ENCODE measurements around the gene GINS2.

The GINS2 gene

DNA sequence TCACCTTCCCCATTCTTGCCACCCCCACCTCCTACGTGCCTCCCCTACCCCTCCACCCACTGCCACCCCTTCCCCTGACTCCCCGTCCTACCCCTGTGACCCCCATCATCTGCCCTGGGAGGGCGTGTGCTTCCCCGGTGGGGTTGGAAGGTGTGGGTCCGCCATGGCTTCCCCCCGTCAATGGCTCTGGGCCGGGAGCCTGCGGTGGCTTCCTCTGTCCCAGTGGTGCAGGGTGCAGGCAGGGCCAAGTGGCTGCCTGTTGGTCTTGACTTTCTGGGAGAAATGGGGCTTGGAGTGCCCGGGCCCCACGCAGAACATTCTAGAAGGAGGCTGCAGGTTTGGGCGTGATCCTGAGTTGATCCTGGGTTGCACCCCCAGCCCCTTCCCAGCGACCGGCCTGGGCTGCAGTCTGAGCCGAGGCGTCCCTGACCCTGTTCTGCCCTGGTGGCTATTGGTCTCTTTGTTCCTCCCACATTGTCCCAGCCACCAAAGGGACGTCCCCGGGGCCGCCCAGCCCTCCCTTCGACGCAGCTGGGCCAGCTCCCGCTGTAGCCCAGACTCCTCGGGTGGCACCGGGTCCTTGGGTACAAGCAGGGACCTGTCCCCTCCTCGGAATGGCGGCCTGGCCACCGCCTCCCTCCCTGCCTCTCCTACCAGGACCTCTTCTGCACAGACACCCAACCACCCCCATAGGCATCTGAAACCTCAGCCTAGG, 49.9 kb downstream of the GINS2 start:
- DNase-seq, result no peak

DNA sequence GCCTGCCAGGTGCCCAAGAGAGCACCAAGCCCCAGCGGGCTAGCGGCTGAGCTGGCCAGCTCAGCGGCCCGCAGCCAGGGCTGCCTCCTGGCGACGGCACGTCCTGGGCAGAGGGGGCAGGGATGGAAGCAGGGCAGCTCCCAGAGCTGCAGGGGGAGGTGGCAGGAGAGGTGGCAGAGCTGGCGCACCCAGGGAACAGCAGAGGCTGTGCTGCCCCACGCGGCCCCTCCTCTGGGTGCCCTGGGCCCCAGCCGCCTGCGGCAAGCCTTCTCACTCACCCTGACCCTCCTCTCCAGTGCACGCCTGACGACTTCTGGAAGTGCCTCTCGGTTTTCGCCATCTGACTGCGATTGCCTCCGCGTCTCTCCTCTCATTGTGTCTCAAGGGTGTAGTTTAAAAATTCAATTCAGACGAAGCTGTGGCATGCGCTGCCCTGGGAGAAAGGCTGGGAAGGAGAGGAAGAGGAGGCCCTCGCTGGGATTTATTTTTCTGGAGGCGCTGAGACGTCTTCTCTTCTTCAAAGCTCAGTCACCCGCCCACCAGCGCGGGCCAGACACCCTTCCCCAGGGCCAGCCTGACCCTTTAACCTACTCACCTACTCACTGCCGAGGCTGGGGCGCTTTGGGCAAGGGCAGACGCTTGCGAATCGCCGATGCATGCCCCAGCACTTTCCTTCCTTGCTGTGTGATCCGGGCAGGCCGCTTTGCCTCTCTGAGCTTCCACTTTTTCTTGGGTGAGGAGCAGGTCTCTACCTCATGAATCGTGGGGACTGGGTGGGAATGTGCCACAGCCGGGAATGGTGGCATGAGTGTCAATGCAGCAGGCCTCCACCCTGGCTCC, 50.7 kb downstream of the GINS2 start:
- no peak for DNase-seq

DNA sequence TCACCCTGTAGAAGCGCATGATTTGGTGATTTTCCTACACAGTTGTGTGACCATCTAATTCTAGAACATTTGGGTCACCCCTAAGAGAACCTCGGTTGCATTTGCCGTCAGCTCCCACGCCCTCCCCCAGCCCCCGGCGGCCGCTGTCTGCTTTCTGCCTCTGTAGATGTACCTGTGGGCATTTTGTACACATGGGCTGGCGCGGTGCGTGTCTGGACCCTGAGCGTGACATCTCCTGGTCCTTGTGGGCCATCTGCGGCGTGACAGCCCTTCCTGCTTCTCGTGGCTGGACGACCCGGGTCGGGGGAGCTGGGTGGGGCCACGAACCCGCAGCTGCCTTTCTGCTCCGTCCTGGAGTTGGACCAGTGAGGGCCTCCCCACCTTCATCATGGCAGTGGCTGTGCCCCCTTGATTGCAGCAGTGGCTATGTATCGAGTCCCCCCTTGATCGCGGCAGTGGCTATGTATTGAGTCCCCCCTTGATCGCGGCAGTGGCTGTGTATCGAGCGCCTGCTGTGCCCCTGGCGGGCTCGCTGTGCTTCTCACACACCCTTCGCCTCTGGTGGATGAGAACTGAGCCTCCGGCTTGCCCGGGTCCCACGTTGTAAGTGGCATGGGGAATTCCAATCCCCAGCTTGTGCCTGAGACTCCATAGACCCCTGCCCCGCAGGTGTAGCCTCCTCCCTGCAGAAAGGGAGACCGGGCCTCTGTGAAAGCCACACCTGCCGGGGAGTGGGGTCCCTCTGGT, 51.5 kb downstream of the GINS2 start:
- no peak for DNase-seq

DNA sequence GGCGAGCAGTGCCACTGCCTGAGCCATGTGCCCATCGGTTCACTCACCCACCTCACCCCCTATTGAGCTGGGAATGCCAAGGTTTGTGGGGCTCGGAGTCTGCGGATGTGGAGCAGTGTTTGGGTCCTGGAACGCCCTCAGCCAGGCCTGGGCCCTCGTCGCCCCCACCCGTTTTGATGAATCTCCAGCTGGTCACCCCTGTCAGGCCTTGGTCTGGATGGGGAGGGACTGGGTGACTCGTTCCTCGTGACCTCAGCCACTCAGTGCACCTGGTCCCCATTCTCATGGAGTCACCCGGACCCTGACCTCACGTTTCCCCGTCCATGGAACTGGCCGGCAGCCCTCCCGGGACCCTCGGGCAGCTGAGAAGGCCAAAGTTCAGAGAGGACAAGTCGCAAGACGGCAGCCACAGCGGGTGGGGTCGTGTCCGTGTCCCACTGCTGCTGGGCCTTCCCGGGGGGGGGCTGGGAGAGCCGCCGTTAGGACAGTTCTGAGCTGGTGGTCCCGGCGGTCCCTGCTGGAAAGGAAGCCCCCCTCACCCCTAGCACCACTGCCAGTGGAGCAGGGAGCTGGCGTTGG, 52.4 kb downstream of the GINS2 start:
- no peak for DNase-seq

DNA sequence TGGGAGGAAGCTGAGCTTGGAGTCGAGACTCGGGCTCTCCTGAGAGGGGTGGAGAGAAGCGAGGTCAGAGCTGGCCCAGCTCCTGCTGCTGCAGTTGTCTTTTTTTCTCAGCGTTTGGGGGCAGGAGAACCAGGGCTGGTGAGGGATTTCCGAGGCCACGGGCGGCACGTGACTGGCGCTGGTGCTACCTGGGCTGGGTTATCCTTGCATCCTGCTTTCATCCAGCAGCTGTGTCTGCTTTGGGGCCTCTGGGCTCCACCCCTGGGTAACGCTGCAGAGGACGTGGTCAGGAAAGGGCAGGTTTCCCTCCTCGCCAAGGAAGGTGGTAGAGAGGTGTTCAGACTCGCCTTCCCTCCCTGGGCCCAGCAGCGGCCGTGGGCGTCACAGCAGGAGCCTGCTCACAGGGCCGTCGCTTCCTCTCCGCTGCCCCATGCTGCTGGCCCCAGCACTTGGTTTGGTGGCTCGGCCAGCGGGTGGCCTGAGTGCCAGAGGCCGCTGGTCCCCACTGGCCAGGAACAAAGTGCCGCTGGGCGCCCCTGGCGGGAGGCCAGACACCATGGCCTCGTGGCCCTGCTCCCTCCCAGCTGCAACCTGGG, 53.1 kb downstream of the GINS2 start:
- no peak for DNase-seq

DNA sequence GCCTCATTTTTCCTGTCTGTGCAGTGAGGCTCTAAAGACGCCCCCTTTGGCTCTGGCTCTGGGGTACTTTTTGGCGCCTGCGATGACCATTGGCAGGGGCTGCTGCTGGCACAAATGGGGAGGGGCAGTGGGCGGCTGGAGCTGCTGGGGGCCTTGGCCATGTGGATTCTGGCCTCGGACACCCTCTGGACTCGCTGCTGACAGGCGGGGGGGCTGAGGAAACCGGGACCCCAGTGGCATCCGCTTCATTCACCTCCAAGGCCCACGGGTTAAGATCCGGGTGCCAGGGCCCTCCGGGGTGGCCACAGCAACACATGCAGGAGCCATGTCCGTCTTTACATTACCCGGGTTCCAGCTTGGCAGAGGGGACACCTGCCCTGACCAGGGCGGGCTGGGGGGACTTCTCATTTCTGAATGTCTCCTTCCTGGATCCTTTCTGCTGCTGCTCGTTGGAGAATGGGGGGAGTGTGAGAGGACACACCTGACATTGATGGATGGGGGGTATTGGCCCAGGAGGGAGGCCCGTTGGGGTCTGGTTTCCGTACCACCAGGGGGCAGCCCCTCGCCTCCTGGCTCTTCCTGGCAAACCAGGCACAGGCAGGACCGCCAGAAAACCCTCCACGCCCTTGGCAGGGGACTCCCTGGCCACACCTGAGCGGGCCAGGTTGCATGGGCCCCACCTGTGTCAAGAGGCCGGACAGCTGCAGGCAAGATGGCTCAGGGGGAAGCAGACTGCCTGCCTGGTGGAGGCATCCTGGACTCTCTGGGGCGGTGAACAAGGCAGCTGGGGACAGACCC, 53.8 kb downstream of the GINS2 start:
- no peak for DNase-seq

DNA sequence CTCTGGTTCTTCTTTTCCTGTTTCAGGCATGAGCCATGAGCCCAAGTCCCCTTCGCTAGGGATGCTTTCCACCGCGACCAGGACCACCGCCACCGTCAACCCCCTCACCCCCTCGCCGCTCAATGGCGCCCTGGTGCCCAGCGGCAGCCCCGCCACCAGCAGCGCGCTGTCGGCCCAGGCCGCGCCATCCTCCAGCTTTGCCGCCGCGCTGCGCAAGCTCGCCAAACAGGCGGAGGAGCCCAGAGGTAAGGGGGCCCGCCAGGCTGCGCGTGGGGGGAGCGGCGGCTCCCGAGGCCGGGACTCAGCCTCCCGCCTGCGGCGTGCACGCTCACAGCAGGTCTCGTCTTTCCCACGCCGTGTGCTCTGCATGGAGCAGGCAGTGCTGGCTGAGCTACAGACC, 54.9 kb downstream of the GINS2 start:
- no peak for DNase-seq

DNA sequence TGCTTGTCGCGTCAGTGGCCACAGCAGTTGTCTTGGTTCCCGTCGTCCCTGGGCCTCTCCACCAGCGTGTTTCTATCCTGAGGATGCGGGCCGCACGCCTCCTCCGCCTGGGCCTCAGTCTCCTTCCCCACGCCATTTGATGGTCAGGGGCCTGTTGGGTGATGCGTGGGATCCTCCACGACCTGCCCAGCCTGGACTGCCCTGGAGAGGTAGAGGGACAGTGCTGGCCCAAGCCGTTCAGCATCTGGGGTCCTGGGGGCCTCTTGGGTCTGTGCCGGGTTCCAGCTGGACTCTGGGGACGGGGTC, 55.4 kb downstream of the GINS2 start:
- DNase-seq, result no peak

DNA sequence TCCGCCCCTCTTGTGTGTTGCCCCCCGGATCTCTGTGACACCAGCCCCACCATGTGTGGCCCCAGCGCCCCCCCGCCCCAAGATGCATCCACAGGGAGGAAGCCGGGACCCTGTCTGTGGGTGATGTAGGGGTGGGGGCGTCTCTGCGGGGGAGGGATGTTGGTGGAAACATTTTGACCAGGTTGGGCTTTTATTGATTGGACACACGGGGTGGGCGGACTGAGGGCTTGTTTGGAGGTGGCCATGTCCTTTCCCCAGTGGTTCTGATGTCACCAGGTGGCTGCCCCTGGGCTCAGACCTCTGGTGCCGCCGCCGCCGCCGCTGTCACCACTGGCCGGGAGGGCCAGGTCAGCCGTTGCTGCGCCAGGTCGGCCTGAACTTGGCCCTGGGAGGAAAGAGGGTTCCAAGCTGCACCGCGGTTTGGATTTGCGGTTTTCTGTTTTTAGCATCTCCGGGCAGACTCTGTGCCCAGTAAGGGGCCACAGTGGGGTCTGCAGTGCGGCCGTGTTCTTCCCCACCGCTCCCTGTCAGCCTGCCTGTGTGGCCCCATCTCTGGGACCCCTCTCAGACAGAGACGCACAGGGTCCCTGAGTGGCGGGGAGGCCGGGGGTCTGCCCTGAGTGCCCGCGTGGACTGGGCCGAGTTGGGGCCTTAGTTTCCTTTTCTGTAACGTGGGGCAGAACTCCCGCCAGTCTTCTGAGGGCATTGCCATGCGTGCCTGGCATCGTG, 55.9 kb downstream of the GINS2 start:
- no peak for DNase-seq

DNA sequence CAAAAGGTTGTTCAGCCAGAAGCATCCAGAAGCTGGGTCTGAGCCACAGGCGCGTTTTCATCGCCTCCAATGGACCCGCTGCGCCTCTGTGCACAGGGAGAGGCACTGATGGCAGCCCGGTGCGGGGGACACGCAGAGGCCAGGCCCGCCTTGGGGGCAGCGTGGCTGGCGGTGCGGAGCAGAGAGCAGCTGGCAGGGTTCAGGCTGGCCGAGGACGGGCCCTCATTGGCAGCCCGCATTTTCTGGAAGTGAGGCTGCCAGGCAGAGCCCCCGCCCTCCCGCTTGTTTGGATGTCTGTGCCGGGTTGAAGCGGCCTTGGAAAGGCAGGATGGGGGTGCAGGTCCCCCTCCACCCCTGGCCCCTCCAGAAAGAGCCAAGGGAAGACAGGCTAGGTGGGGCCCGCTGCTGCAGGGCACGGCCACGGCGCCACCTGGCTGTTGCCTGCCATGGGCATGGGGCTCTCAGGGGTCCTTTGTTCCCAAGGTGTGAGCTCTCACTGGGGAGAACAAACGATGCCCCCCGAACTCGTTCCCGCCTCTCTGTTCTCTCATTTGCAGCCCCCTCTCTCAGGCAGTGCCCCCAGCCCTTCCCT, 56.9 kb downstream of the GINS2 start:
- DNase-seq, result no peak

DNA sequence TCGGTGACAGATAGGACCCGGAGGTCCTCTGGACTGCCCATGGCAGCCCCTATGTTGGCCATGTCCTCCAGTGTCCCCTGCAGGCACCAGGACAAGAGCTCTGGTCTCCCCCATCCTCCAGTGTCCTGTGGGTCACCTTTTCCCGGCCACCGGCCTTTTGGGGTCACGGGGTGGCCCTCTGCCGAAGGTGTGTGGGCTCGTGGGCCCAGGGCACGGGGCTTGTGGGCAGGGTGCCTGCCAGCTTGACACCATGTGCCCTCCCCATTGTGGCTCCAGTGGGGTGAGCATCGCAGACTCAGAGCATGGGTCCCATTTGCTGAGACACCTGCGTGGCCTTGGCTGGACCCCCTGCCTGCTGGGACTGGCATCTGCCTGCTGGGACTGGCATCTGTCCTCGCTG, 57.5 kb downstream of the GINS2 start:
- DNase-seq, result no peak

DNA sequence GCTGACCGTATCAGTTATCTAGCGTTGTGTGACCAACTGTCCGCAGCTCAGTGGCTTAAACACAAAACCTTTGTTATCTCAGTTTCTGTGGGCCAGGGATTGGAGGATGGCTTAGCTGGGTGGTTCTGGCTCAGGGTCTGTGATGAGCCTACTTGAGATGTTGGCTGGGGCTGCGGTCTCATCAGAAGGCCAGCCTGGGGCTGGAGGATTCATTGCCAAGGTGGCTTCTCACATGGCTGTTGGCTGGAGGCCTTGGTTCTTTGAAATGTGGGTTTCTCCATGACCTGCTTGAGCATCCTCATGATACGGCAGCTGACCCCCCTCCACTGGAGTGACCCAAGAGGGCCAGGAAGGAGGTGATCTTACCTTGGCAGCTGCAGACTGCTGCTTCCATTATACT, 58.9 kb downstream of the GINS2 start:
- DNase-seq, result no peak

DNA sequence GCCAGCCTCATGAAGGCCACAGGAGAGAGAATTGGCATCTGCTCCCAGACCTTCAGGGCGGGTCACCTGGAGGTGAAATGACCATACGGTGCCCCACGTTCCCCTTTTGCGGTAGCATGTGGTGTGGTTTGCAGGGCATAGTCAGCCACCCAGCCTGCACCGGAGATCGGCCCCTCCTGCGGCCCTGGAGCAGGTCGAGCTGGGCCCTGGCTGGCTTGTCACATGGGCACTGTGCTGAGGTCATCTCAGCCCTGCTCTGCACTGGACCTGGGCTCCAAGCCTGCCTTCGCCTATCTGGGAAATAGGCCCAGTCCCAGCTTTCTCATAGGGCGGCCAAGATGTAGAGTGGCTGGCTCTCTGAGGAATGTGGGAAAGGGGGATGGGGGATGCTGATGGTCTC, 59.4 kb downstream of the GINS2 start:
- no peak for DNase-seq

DNA sequence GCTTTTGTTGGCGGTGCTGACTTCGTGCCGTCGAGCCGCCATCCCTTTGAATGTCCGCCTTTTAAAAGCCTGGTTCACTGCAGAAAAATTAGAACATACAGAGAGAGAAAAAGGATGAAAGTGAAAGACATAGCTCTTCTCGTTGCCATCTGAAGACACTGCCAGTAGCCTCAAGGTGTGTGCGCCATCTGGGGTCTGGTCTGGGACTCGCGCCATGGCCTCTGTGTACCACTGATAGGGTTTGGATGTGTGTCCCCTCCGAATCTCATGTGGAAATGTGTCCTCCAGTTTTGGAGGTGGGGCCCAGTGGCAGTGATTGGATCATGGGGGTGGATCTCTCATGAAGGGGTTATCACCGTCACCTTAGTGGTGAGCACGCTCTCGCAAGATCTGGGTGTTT, 60.1 kb downstream of the GINS2 start:
- DNase-seq, result no peak

DNA sequence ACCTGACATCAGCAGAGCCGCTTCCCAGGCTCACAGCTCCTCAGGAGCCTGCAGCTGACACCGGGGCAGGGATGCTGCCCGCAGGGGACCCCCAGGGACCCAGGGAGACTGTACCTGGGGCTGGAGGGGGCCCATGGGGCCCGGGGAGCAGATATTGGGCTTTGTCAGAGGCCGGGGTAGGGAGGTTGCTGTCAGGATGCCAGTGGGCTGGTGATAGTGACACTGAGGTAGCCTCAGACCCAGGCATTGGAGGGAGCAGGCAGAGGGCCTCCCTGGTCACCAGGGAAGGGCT, 60.5 kb downstream of the GINS2 start:
- no peak for DNase-seq

DNA sequence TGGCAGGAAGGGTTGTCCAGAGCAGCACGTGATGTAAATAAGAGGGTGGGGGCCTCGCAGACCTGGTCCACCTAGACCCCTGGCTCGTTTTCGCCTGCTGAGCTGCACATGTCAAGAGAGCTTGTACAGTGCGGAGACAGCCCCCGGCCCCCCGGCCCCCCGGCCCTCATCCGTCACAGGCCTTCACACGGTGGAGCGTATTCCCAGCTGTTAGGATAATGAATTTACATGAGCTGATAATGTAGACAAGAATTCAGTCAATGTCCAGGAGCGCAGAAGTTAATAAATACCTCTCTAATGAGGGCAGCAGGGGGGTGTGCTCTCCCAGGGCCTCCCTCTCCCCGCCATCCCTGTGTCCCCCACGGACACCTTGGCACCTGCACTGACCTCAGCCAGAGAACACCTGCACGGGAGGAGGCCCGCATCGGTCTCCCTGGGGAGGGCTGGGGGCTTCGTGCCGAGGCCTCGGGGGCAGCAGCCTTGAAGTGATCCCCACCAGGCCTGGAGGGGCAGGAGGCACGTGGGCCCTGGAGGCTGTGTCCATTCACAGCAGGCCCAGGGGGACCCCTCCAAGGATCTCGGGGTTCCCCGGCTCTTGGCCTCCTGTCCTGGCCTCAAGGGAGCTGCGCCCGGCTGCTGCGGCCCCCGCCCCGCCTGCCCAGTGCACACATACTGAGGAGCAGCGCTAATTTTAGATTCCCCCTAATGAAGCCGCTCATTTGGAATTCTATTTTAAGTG, 61.1 kb downstream of the GINS2 start:
- no peak for DNase-seq

DNA sequence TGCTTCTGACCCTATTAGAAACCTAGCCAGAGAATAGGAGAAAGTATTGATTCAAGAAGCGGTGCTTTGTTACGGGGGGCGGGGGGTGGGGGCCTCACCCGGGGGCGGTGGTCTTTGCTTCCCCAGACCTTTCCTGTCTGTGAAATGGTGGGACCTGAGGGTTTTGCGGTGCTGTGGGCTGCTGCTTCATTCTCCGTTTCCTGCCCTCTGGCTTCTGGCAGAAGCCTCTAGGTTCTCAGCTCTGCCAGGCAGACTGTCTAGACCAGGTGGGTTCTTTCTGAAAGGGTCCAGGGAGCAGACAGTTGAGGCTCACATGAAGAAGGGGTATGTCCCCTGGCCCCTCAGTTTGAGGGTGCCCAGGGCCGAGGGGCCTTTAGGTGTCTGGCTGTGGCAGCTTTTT, 61.7 kb downstream of the GINS2 start:
- DNase-seq, result no peak
